B cell (primary cell): ENCODE measurements around the gene FPR1. TPM values are rescaled to one million over a fixed set of nuclear protein-coding genes. Genes with fewer than 3 reads are reported as not detected.

Experiments used
- ATAC-seq: fragments of 200-7000 bp; cut with Tn5 transposase; one replicate; pipeline ENCODE4 v1.10.0; 2021; ENCODE audit warnings: low read depth, mild to moderate bottlenecking, moderate number of reproducible peaks, moderate library complexity
- CTCF ChIA-PET: fragments of 350-600 bp; sonication (Branson Sonifier 250); formaldehyde crosslinking; loops from one replicate; lab custom pipeline; 2021; ENCODE audit warnings: antibody characterized with exemption, inconsistent platforms; lab: Charles Lee
- POLR2A ChIA-PET: fragments of 350-600 bp; sonication (Branson Sonifier 250); formaldehyde crosslinking; loops from one replicate; lab custom pipeline; 2021; ENCODE audit warnings: antibody characterized with exemption; lab: Charles Lee
- DNase-seq: peaks from one replicate; pipeline ENCODE4 v3.0.0; 2013
- H2AFZ ChIP-seq: 2 replicates; pipeline ENCODE4 v1.6.1; 2012; ENCODE audit warnings: mild to moderate bottlenecking, low read depth, low read length; ENCODE audit not compliant: insufficient read depth, poor library complexity, severe bottlenecking
- H3K27ac ChIP-seq, 2 donors: 1 replicate in 1 of 2; 2 replicates in 1 of 2; pipeline ENCODE4 v1.5.1; 2012 to 2013; ENCODE audit warnings: low read length in 2 of 2, mild to moderate bottlenecking in 2 of 2, moderate library complexity in 1 of 2
- H3K27me3 ChIP-seq, 4 experiments: fragments of 200-600 bp in 1 of 4; sonication (generic) in 1 of 4; replicated peaks in 1 of 4; 1 replicate in 2 of 4; 2 replicates in 2 of 4; pipeline versions ENCODE4 v1.6.1 to v1.7.0; 2013 to 2016; ENCODE audit warnings: low read length in 3 of 4, mild to moderate bottlenecking in 2 of 4, mixed read lengths in 1 of 4, moderate library complexity in 1 of 4; ENCODE audit not compliant: insufficient read depth in 4 of 4, control insufficient read depth in 3 of 4; ENCODE audit errors: control extremely low read depth in 1 of 4
- H3K36me3 ChIP-seq, 2 experiments: replicated peaks in 1 of 2; 1 replicate in 1 of 2; 2 replicates in 1 of 2; pipeline versions ENCODE4 v1.6.1 to v1.7.1; 2013; ENCODE audit warnings: low read length in 1 of 2; ENCODE audit not compliant: insufficient read depth in 2 of 2, control insufficient read depth in 1 of 2; ENCODE audit errors: control extremely low read depth in 1 of 2, extremely low read depth in 1 of 2
- H3K4me1 ChIP-seq, 2 donors: fragments of 200-600 bp in 1 of 2; sonication (generic) in 1 of 2; 1 replicate in 1 of 2; 2 replicates in 1 of 2; pipeline versions ENCODE4 v1.5.1 to v1.6.1; 2013 to 2017; ENCODE audit warnings: low read length in 2 of 2; ENCODE audit not compliant: control insufficient read depth in 2 of 2, insufficient read depth in 2 of 2
- H3K4me2 ChIP-seq: replicated peaks from 2 replicates; pipeline ENCODE3; 2012; ENCODE audit warnings: mild to moderate bottlenecking, low read depth, low read length; ENCODE audit not compliant: poor library complexity, severe bottlenecking
- H3K4me3 ChIP-seq, 5 experiments: fragments of 200-600 bp in 1 of 5; sonication (generic) in 1 of 5; 1 replicate in 3 of 5; 2 replicates in 2 of 5; pipeline versions ENCODE4 v1.5.1 to v1.7.0; 2011 to 2016; ENCODE audit warnings: low read length in 4 of 5, mild to moderate bottlenecking in 4 of 5, low read depth in 2 of 5, control low read depth in 1 of 5, moderate library complexity in 1 of 5; ENCODE audit not compliant: insufficient read depth in 1 of 5; ENCODE audit errors: control extremely low read depth in 1 of 5, extremely low read depth in 1 of 5
- H3K79me2 ChIP-seq: fragments of 200-600 bp; sonication (generic); one replicate; pipeline ENCODE4 v1.6.0; 2016; ENCODE audit warnings: low read length; ENCODE audit not compliant: control insufficient read depth, insufficient read depth
- H3K9ac ChIP-seq: fragments of 200-600 bp; sonication (generic); 2 replicates; pipeline ENCODE4 v1.6.1; 2017; ENCODE audit warnings: mild to moderate bottlenecking, low read length, moderate library complexity
- H3K9me3 ChIP-seq, 3 donors: one replicate each; pipeline versions ENCODE4 v1.6.1 to v1.7.1; 2013; ENCODE audit warnings: low read length in 2 of 3; ENCODE audit not compliant: control insufficient read depth in 2 of 3, insufficient read depth in 1 of 3; ENCODE audit errors: control extremely low read depth in 1 of 3
- H4K20me1 ChIP-seq: 2 replicates; pipeline ENCODE4 v1.6.0; 2012; ENCODE audit warnings: mild to moderate bottlenecking, low read length; ENCODE audit not compliant: insufficient read depth, control insufficient read depth, poor library complexity, severe bottlenecking
- H3K27ac Mint-ChIP-seq: one replicate; pipeline ENCODE4 v1.8.0; 2021; ENCODE audit warnings: mixed read lengths
- H3K27me3 Mint-ChIP-seq: one replicate; pipeline ENCODE4 v1.8.0; 2021; ENCODE audit warnings: mixed read lengths
- H3K4me1 Mint-ChIP-seq: one replicate; pipeline ENCODE4 v1.8.0; 2021; ENCODE audit warnings: mixed read lengths
- H3K4me3 Mint-ChIP-seq: one replicate; pipeline ENCODE4 v1.8.0; 2021; ENCODE audit warnings: mixed read lengths
- H3K9me3 Mint-ChIP-seq: one replicate; pipeline ENCODE4 v1.8.0; 2022; ENCODE audit warnings: mixed read lengths; ENCODE audit not compliant: insufficient read depth
- CTCF ChIP-seq: fragments of 200-600 bp; IDR thresholded peaks from one replicate; pipeline ENCODE4 v1.8.0; 2022; ENCODE audit warnings: antibody characterized with exemption, mild to moderate bottlenecking
- EZH2 ChIP-seq: IDR thresholded peaks from 2 replicates; pipeline ENCODE4 v1.6.1; 2012; ENCODE audit warnings: borderline replicate concordance, low read depth, mild to moderate bottlenecking, moderate library complexity, low read length; ENCODE audit not compliant: insufficient read depth, poor library complexity, severe bottlenecking
- WGBS: methylation state at CpG from one replicate; pipeline ENCODE4 v1.1.5; 2013; ENCODE audit warnings: missing lambda C conversion rate; ENCODE audit not compliant: insufficient coverage; 5-methylcytosine and 5-hydroxymethylcytosine counted together
- intact Hi-C: fragments of 100-400 bp; cut with micrococcal nuclease; formaldehyde crosslinking; loops from one replicate; pipeline ENCODE4 v1.10.0; 2022
- polyA minus RNA-seq: library from RNA; depleted of rRNA, polyadenylated mRNA; stranded (reverse); fragments of >200 nt; gene quantifications from 2 replicates; pipeline ENCODE4 v1.2.3, GENCODE V29; 2012
- polyA plus RNA-seq: library from polyadenylated mRNA; depleted of rRNA; stranded (reverse); fragments of >200 nt; gene quantifications from 2 replicates; pipeline ENCODE4 v1.2.3, GENCODE V29; 2012
- total RNA-seq, 2 donors: library from RNA; stranded (reverse); fragments of 120-200 nt in 1 of 2; gene quantifications; 1 replicate in 1 of 2; 2 replicates in 1 of 2; pipeline versions ENCODE4 v1.2.3 to v1.2.4, GENCODE V29; 2013 to 2022

FPR1 gene
- total RNA-seq (0.17 TPM in 1 of 2 replicates, not detected in the other), polyA plus RNA-seq (0.78 and 1.1 TPM in 2 replicates), polyA minus RNA-seq (2.0 and 2.5 TPM in 2 replicates)
- total RNA-seq (2013): 2.6 TPM

- no peak within 1 kb of the TSS for H3K9ac ChIP-seq
- peak; percentile 94 for ATAC-seq
- Mint-ChIP-seq H3K4me3 (peak within 1 kb of the TSS; percentile 41), H3K4me1 (peaks cover 14% of the 10 kb centered on the region), H3K27me3 (peaks cover 9% of the 10 kb centered on the region), H3K9me3 (peaks cover 3% of the 10 kb centered on the region), H3K27ac (peak within 1 kb of the TSS; percentile 77)
- H3K27me3 ChIP-seq: peaks cover 0 to under 1% (median 0%) of the 10 kb centered on the region in 4 experiments
- peaks cover 0 to 6% (median 1%) of the 10 kb centered on the region in 3 donors for H3K9me3 ChIP-seq
- CTCF ChIA-PET: interaction anchor here (0.5 to 1.3 kb wide), 4 partner anchors 26 to 278 kb away, joined by 3 to 5 read pairs (median 4); no protein-coding TSS in a partner anchor
- TF ChIP-seq CTCF (no peak), EZH2 (no peak)
- no peaks in the 10 kb centered on the region for H3K79me2 ChIP-seq
- peak within 1 kb of the TSS in 1 of 5 experiments; percentile 85 for H3K4me3 ChIP-seq
- no peak for DNase-seq
- no peak within 1 kb of the TSS for H2AFZ ChIP-seq
- WGBS: no CpG with 5 or more reads among the region's 2 CpGs
- H3K4me1 ChIP-seq: peaks cover 0 to 5% of the 10 kb centered on the region in 2 donors
- POLR2A ChIA-PET: no interaction called here
- no peak within 1 kb of the TSS for H3K27ac ChIP-seq
- peak within 1 kb of the TSS; percentile 11 for H3K4me2 ChIP-seq
- intact Hi-C loops: loop anchor here (1.0 kb wide), 1 partner anchor 47 kb away; no protein-coding TSS in a partner anchor
- H4K20me1 ChIP-seq: no peaks in the 10 kb centered on the region
- H3K36me3 ChIP-seq: no peaks in the 10 kb centered on the region
Observed at GRCh38 chr19:51751655-51752054, at the start of gene FPR1. TSS of gene FPR1 (minus strand) at chr19:51751878. CDS start at chr19:51746994, 4,884 bp downstream.

- Histone ChIP-seq H3K27ac (no peak overlapping the region), H3K4me2 (no peak overlapping the region), H3K4me1 (peaks cover 6 to 7% of the 10 kb centered on the region in 2 donors), H3K79me2 (no peaks in the 10 kb centered on the region), H4K20me1 (no peaks in the 10 kb centered on the region), H3K4me3 (no peak overlapping the region), H2AFZ (no peak overlapping the region), H3K9ac (no peak overlapping the region), H3K27me3 (no peaks in the 10 kb centered on the region), H3K36me3 (no peaks in the 10 kb centered on the region), H3K9me3 (peaks cover 0 to 25% (median 0%) of the 10 kb centered on the region in 3 donors)
- 90% methylated on average over 4 of the region's 7 CpGs for WGBS
- no peak overlapping the region for H3K4me3 Mint-ChIP-seq
- DNase-seq: no peak
- H3K9me3 Mint-ChIP-seq: peaks cover 5% of the 10 kb centered on the region
- CTCF ChIA-PET: no interaction called here
- peaks cover 13% of the 10 kb centered on the region for H3K27me3 Mint-ChIP-seq
- H3K27ac Mint-ChIP-seq: no peak overlapping the region
- ATAC-seq: no peak
- intact Hi-C loops: no loop called here
- H3K4me1 Mint-ChIP-seq: peaks cover 5% of the 10 kb centered on the region
- POLR2A ChIA-PET: no interaction called here
- no peak for TF ChIP-seq EZH2
- TF ChIP-seq CTCF: no peak
Observed at GRCh38 chr19:51800473-51801244, 49.0 kb upstream of the FPR1 start.
